Measurements from ENCODE around the gene SMTN. TPM values are rescaled to one million over a fixed set of nuclear protein-coding genes. Genes with fewer than 3 reads are reported as not detected.

Gene SMTN
- total and polyA plus RNA-seq, 11 donors = 55.5 to 270 (median 167) TPM

GRCh38 chr22:31122196-31122531 is 41.0 kb downstream of the SMTN start:
- Histone ChIP-seq H3K36me3 (no peaks in the 10 kb centered on the region), H3K27me3 (no peaks in the 10 kb centered on the region), H3K4me3 (peak overlapping the region in 4 of 12 donors; percentile 56 to 74 (median 60)), H3K27ac (peak overlapping the region in 11 of 12 donors; percentile 62 to 89 (median 81)), H3K9me3 (no peaks in the 10 kb centered on the region), H3K4me1 (peaks cover 0 to 53% (median 21%) of the 10 kb centered on the region in 12 donors)
- WGBS, 4 donors = 35 to 66% (median 54%) methylated on average over 2 of the region's 2 CpGs
- TF ChIP-seq POLR2A (IDR thresholded peaks at IDR 0.05) = no peak
- TF ChIP-seq, protein P1, sequence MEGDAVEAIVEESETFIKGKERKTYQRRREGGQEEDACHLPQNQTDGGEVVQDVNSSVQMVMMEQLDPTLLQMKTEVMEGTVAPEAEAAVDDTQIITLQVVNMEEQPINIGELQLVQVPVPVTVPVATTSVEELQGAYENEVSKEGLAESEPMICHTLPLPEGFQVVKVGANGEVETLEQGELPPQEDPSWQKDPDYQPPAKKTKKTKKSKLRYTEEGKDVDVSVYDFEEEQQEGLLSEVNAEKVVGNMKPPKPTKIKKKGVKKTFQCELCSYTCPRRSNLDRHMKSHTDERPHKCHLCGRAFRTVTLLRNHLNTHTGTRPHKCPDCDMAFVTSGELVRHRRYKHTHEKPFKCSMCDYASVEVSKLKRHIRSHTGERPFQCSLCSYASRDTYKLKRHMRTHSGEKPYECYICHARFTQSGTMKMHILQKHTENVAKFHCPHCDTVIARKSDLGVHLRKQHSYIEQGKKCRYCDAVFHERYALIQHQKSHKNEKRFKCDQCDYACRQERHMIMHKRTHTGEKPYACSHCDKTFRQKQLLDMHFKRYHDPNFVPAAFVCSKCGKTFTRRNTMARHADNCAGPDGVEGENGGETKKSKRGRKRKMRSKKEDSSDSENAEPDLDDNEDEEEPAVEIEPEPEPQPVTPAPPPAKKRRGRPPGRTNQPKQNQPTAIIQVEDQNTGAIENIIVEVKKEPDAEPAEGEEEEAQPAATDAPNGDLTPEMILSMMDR (IDR thresholded peaks at IDR 0.05) = no peak
- intact Hi-C loops (cut with DNase I) = no loop called here
- ATAC-seq (peak; percentile 19 to 61 (median 26)), DNase-seq (peak in 2 of 5 donors; percentile 37 to 57)

DNA sequence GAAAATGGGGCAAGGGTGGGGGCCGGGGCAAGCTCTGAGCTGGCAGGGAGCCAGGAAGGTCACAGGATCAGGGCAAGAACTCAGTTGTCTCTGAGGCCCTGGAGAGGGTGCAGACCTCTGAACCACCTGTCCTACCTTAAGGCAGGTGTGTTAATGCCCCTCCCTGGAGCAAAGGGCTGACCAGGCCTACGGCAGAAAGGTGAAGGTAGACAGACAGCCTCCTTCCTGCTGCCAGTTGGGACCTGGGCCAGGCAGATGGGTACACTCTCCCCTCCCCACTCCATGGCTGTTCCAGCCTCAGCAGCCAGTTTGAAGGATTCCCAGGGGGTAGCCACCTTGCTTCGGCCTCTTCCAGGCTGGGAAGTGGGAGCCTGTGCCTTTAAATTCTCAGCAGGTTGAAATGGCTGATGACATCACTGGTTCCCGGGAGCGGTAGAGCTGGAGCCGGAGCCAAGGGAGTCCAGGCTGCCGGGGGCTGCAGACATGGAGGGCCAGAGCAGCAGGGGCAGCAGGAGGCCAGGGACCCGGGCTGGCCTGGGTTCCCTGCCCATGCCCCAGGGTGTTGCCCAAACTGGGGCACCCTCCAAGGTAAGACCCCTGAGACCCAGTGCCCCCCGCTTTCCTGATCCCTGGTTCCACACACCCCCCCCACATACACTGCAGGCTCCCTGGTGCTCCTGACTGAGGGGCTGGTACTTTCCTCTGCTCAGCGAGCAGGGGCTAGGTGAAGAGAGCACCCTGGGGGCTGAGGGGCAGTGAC is 41.6 kb downstream of the SMTN start, which contains the start of gene INPP5J:
TSS of gene INPP5J (plus strand) at position 435 of the 760 bp plus-strand sequence. CDS start at position 484, 49 bp downstream.
- peak in 4 of 5 donors; percentile 69 to 78 (median 70) for DNase-seq
- Histone ChIP-seq H3K4me1 (peaks cover 0 to 53% (median 21%) of the 10 kb centered on the region in 12 donors), H3K27ac (peak within 1 kb of the TSS; percentile 56 to 89 (median 80)), H3K9me3 (no peaks in the 10 kb centered on the region), H3K27me3 (no peaks in the 10 kb centered on the region), H3K36me3 (no peaks in the 10 kb centered on the region), H3K4me3 (peak within 1 kb of the TSS; percentile 32 to 74 (median 58))
- TF ChIP-seq, protein P1 (IDR thresholded peaks at IDR 0.05) = no peak
- no peak for TF ChIP-seq POLR2A (IDR thresholded peaks at IDR 0.05)
- ATAC-seq = peak; percentile 65 to 83 (median 74)
- intact Hi-C loops (cut with DNase I) = no loop called here
- 6 to 17% (median 11%) methylated on average over 7 to 10 of the region's 10 CpGs for WGBS, 4 donors

- WGBS, 4 donors = 45 to 66% (median 59%) methylated on average over 3 to 4 of the region's 4 CpGs
- ATAC-seq (no peak), DNase-seq (no peak)
- Histone ChIP-seq H3K36me3 (no peaks in the 10 kb centered on the region), H3K9me3 (no peaks in the 10 kb centered on the region), H3K27ac (peak overlapping the region in 9 of 12 donors; percentile 76 to 89 (median 81)), H3K4me3 (peak overlapping the region; percentile 32 to 74 (median 58)), H3K27me3 (no peaks in the 10 kb centered on the region), H3K4me1 (peaks cover 0 to 49% (median 21%) of the 10 kb centered on the region in 12 donors)
- TF ChIP-seq, protein P1 (IDR thresholded peaks at IDR 0.05) = no peak
- TF ChIP-seq POLR2A (IDR thresholded peaks at IDR 0.05) = no peak
- intact Hi-C loops (cut with DNase I) = no loop called here
Observed at GRCh38 chr22:31123292-31123602, 42.1 kb downstream of the SMTN start.

GRCh38 chr22:31124290-31124689 is 43.2 kb downstream of the SMTN start:
- Histone ChIP-seq H3K27ac (no peak overlapping the region), H3K4me1 (peaks cover 0 to 38% (median 16%) of the 10 kb centered on the region in 12 donors), H3K4me3 (no peak overlapping the region), H3K27me3 (no peaks in the 10 kb centered on the region), H3K9me3 (no peaks in the 10 kb centered on the region), H3K36me3 (peaks cover 0 to 4% (median 0%) of the 10 kb centered on the region in 9 donors)
- 67 to 72% (median 69%) methylated on average over 3 of the region's 3 CpGs for WGBS, 4 donors
- TF ChIP-seq POLR2A (IDR thresholded peaks at IDR 0.05) = no peak
- TF ChIP-seq, protein P1 (IDR thresholded peaks at IDR 0.05) = no peak
- DNase-seq = no peak
- ATAC-seq = no peak
- intact Hi-C loops (cut with DNase I) = no loop called here

Measured in heart left ventricle (tissue), 16 donors.